ENCODE results near the gene ZCCHC14. TPM values are rescaled to one million over a fixed set of nuclear protein-coding genes. Genes with fewer than 3 reads are reported as not detected.

ZCCHC14 gene
- total and polyA plus RNA-seq, 2 of the 13 experiments (the other 11 are each of a cell fraction or from before 2014, with no cell fraction given) = 12.4 to 12.5 TPM

DNA sequence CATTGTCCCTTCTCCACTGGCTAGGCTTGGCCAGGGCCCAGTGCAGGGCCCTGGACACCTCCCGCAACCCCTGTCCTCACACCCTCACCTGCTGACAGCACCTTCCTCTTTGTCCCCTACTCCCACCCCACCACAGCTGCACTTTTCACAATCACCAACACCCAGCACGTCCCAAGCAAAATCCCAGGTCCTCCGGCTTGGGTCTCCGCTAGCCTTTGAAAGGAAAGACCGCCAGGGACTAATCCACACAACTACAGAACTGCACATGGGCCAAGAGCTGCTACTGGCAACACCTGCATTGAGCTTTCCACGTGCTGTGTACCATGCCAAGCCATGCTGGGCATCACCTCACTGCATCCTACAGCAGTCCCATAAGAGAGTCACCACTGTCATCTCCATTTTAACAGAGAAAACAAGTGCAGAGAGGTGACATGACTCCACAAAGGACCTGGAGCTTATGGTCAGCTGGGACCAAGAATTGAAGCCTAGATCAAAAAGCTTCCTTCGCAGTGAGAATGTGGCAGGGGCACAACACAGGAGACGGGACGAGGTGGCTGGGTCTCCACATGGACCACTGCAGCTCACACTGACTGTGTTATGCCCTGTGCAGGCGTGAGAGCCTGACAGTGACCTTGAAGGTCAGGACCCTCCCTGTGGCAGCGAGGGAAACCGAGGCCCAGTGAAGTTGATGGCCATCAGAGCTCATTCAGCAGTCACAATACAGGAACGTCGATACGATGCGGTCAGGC, 131.8 kb downstream of the ZCCHC14 start (continued):
- TF ChIP-seq ZNF407 (CRISPR knock-in tag; IDR thresholded peaks at IDR 0.05; ENCODE audit: not compliant biosample characterization) (no peak), ATAD3A (CRISPR knock-in tag; IDR thresholded peaks at IDR 0.05) (no peak), THAP11 (CRISPR knock-in tag; IDR thresholded peaks at IDR 0.05) (no peak)

- H3K27me3 ChIP-seq (ENCODE audit: control insufficient read depth in 1 of 2, insufficient read depth in 2 of 2, low read length in 2 of 2) = no peaks in the 10 kb centered on the region
- no peak for ATAC-seq
- intact Hi-C loops (cut with micrococcal nuclease; ENCODE audit: unreplicated experiment) = loop anchor here (5.0 kb wide), 1 partner anchor 42 kb away; the partner anchor contains the start of gene C16orf95
- H3K4me3 ChIP-seq (replicated peaks in 1 of 3; ENCODE audit: insufficient read depth in 1 of 3, low read depth in 2 of 3, low read length in 3 of 3) = no peak overlapping the region
- no peak overlapping the region for H3K4me2 ChIP-seq (ENCODE audit: low read depth, low read length)
- H3K9me3 ChIP-seq (ENCODE audit: low read length) = no peaks in the 10 kb centered on the region
- ChIA-PET POLR2A (interaction anchor here (1.1 to 18.0 kb wide), 3 partner anchors 8 to 29 kb away, joined by 3 to 265 read pairs (median 6); partner anchors contain the start of gene FBXO31), CTCF (ENCODE audit: low intra/inter-chr PET ratio, low total read pairs) (no interaction called here)
- H3K4me1 ChIP-seq (ENCODE audit: insufficient read depth, low read length) = peaks cover 70% of the 10 kb centered on the region
- no peak overlapping the region for H2AFZ ChIP-seq (ENCODE audit: low read length)
- no TSS peak for BruUV-seq (replicated peaks)
- H3K27ac ChIP-seq (ENCODE audit: extremely low read length, insufficient read depth, low read length) = no peak overlapping the region
- no peak for DNase-seq (ENCODE audit: low spot score)
- H3K9ac ChIP-seq (ENCODE audit: insufficient read depth, low read depth, low read length) = no peak overlapping the region
- peaks cover 94% of the 10 kb centered on the region for H4K20me1 ChIP-seq (ENCODE audit: insufficient read depth, low read length)
- in situ Hi-C loops (cut with HindIII; ENCODE audit: extremely low pct_ligation_motif_present, low pct_unique_long_range_greater_than_20kb) = no loop called here
- H3K36me3 ChIP-seq (replicated peaks in 1 of 2; ENCODE audit: control insufficient read depth in 1 of 2, insufficient read depth in 2 of 2, low read length in 2 of 2) = peaks cover 46 to 87% of the 10 kb centered on the region in 2 experiments
- 97% methylated on average over 7 of the region's 7 CpGs for WGBS (ENCODE audit: low lambda C conversion rate)
- peaks cover 95% of the 10 kb centered on the region for H3K79me2 ChIP-seq (ENCODE audit: insufficient read depth, low read length)
- FAIRE-seq = no peak
- no peak for TF ChIP-seq HMG20A (CRISPR knock-in tag; IDR thresholded peaks at IDR 0.05; ENCODE audit: borderline replicate concordance)
- TF ChIP-seq ARNT2 (CRISPR knock-in tag; IDR thresholded peaks at IDR 0.05; ENCODE audit: low read depth) = no peak
- TF ChIP-seq ZNF10 (CRISPR knock-in tag; IDR thresholded peaks at IDR 0.05; ENCODE audit: borderline replicate concordance, low read depth) = no peak
- TF ChIP-seq, protein P1, sequence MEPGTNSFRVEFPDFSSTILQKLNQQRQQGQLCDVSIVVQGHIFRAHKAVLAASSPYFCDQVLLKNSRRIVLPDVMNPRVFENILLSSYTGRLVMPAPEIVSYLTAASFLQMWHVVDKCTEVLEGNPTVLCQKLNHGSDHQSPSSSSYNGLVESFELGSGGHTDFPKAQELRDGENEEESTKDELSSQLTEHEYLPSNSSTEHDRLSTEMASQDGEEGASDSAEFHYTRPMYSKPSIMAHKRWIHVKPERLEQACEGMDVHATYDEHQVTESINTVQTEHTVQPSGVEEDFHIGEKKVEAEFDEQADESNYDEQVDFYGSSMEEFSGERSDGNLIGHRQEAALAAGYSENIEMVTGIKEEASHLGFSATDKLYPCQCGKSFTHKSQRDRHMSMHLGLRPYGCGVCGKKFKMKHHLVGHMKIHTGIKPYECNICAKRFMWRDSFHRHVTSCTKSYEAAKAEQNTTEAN (CRISPR knock-in tag; conservative IDR thresholded peaks at IDR 0.05) = no peak
- TF ChIP-seq, protein P2, sequence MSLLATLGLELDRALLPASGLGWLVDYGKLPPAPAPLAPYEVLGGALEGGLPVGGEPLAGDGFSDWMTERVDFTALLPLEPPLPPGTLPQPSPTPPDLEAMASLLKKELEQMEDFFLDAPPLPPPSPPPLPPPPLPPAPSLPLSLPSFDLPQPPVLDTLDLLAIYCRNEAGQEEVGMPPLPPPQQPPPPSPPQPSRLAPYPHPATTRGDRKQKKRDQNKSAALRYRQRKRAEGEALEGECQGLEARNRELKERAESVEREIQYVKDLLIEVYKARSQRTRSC (CRISPR knock-in tag; IDR thresholded peaks at IDR 0.05; ENCODE audit: low read depth) = no peak
Observed at GRCh38 chr16:87359121-87359520, 133.7 kb downstream of the ZCCHC14 start.

All from HepG2 (cell line).